Caco-2 (cell line): ENCODE results near the gene CCL24. TPM values are rescaled to one million over a fixed set of nuclear protein-coding genes. Genes with fewer than 3 reads are reported as not detected.
"Not testable (repeated sequence)": the region's sequence is repeated elsewhere in the genome, so short reads cannot be mapped to it uniquely, and the experiment has no call there.

Source experiments
- BruUV-seq: library from RNA; stranded (reverse); fragments of 400-500 nt; replicated peaks from 2 replicates; lab custom pipeline; 2021; lab: Mats Ljungman, UMichigan
- CTCF ChIA-PET: fragments of 300-600 bp; sonication (Branson Sonifier 250); formaldehyde crosslinking; loops from one replicate; lab custom pipeline; 2022; ENCODE audit warnings: antibody characterized with exemption; lab: Charles Lee
- POLR2A ChIA-PET: fragments of 300-600 bp; sonication (Branson Sonifier 250); formaldehyde crosslinking; loops from one replicate; lab custom pipeline; 2022; ENCODE audit warnings: antibody characterized with exemption; lab: Charles Lee
- DNase-seq, 2 experiments: peaks; one replicate each; pipeline versions ENCODE4 v3.0.0 to v3.0.0-alpha.2; 2020 to 2022
- H3K27me3 ChIP-seq: replicated peaks from 2 replicates; pipeline ENCODE4 v1.6.0; 2011; ENCODE audit warnings: low read length; ENCODE audit not compliant: control insufficient read depth, insufficient read depth
- H3K36me3 ChIP-seq: 2 replicates; pipeline ENCODE4 v1.5.1; 2011; ENCODE audit warnings: low read length; ENCODE audit not compliant: control insufficient read depth, insufficient read depth
- H3K4me1 ChIP-seq: fragments of 250-450 bp; sonication (Bioruptor Pico); 2 replicates; pipeline ENCODE4 v1.5.1; 2020; ENCODE audit warnings: mild to moderate bottlenecking
- H3K4me3 ChIP-seq: 2 replicates; pipeline ENCODE4 v1.5.1; 2011; ENCODE audit warnings: low read depth, mild to moderate bottlenecking, control low read depth, low read length
- H3K9me3 ChIP-seq: fragments of 250-450 bp; sonication (Bioruptor Pico); 2 replicates; pipeline ENCODE4 v1.5.1; 2020; ENCODE audit warnings: mild to moderate bottlenecking, moderate library complexity
- H3K27ac Mint-ChIP-seq: one replicate; pipeline ENCODE4 v1.8.0; 2022; ENCODE audit warnings: mixed read lengths; ENCODE audit not compliant: unreplicated experiment
- H3K27me3 Mint-ChIP-seq: one replicate; pipeline ENCODE4 v1.8.0; 2022; ENCODE audit warnings: mixed read lengths; ENCODE audit not compliant: insufficient read depth, unreplicated experiment
- H3K36me3 Mint-ChIP-seq: one replicate; pipeline ENCODE4 v1.8.0; 2022; ENCODE audit warnings: mild to moderate bottlenecking, mixed read lengths; ENCODE audit not compliant: insufficient read depth, unreplicated experiment
- H3K4me1 Mint-ChIP-seq: one replicate; pipeline ENCODE4 v1.8.0; 2022; ENCODE audit warnings: low read depth, mixed read lengths; ENCODE audit not compliant: unreplicated experiment
- H3K4me3 Mint-ChIP-seq: one replicate; pipeline ENCODE4 v1.8.0; 2022; ENCODE audit warnings: mild to moderate bottlenecking, moderate library complexity, mixed read lengths; ENCODE audit not compliant: unreplicated experiment
- H3K9me3 Mint-ChIP-seq: one replicate; pipeline ENCODE4 v1.8.0; 2022; ENCODE audit warnings: mixed read lengths; ENCODE audit not compliant: unreplicated experiment
- intact Hi-C: fragments of 100-400 bp; cut with micrococcal nuclease; formaldehyde crosslinking; loops from one replicate; pipeline ENCODE4 v1.10.0; 2022; ENCODE audit not compliant: unreplicated experiment
- total RNA-seq: library from RNA; stranded (reverse); gene quantifications from 2 replicates; pipeline ENCODE4 v1.2.3, GENCODE V29; 2022
- TF ChIP-seq, protein P1 (sequence below), 2 experiments: fragments of 200-600 bp in 1 of 2; IDR thresholded peaks; 1 replicate in 1 of 2; 2 replicates in 1 of 2; pipeline versions ENCODE4 v1.5.1 to v1.8.0; 2011 to 2022; ENCODE audit warnings: antibody characterized with exemption in 1 of 2, control low read depth in 1 of 2, inconsistent platforms in 1 of 2, low read depth in 1 of 2, low read length in 1 of 2, mild to moderate bottlenecking in 1 of 2, moderate library complexity in 1 of 2; ENCODE audit not compliant: insufficient read depth in 1 of 2, severe bottlenecking in 1 of 2, unreplicated experiment in 1 of 2

CCL24 gene
- total RNA-seq, 1 experiment from 2014 or later, result not detected

DNA sequence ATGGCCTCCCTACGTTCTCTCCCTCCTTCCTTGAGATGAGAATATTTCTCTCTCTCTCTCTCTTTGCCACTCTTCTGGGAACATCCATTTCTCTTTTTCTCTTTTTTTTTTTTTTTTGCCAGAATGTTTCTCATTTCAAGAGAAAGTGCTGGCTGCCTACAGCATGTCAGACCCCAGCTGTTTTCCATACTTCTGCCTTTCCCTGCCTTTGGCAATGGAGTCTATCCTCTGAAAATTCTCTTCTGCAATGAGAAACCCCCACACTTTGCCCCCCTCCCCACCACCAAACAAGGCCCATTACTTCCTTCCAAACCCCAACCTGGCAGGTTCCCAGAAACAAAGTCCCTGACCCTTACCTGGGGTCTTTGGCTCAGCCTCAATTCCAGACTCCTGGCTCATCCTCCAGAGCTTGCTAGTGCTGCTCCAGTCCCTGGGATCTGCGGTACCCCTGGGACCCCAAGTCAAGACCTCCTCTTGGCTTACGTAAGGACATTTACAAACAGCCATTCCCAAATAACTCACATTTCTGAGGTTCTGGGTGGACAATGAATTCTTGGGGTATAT is 24.2 kb downstream of the CCL24 start:
- H3K9me3 ChIP-seq, result no peaks in the 10 kb centered on the region
- Mint-ChIP-seq H3K36me3 (no peaks in the 10 kb centered on the region), H3K27ac (no peak overlapping the region), H3K27me3 (no peaks in the 10 kb centered on the region), H3K9me3 (no peaks in the 10 kb centered on the region), H3K4me1 (no peaks in the 10 kb centered on the region), H3K4me3 (no peak overlapping the region)
- no peak overlapping the region for H3K4me3 ChIP-seq
- no peak for DNase-seq
- TF ChIP-seq, protein P1, sequence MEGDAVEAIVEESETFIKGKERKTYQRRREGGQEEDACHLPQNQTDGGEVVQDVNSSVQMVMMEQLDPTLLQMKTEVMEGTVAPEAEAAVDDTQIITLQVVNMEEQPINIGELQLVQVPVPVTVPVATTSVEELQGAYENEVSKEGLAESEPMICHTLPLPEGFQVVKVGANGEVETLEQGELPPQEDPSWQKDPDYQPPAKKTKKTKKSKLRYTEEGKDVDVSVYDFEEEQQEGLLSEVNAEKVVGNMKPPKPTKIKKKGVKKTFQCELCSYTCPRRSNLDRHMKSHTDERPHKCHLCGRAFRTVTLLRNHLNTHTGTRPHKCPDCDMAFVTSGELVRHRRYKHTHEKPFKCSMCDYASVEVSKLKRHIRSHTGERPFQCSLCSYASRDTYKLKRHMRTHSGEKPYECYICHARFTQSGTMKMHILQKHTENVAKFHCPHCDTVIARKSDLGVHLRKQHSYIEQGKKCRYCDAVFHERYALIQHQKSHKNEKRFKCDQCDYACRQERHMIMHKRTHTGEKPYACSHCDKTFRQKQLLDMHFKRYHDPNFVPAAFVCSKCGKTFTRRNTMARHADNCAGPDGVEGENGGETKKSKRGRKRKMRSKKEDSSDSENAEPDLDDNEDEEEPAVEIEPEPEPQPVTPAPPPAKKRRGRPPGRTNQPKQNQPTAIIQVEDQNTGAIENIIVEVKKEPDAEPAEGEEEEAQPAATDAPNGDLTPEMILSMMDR (IDR thresholded peaks at IDR 0.05; ENCODE audit: insufficient read depth in 1 of 2, low read depth in 1 of 2, low read length in 1 of 2, severe bottlenecking in 1 of 2, unreplicated experiment in 1 of 2), result no peak
- no peaks in the 10 kb centered on the region for H3K27me3 ChIP-seq
- ChIA-PET POLR2A (no interaction called here), CTCF (no interaction called here)
- intact Hi-C loops, result no loop called here
- H3K4me1 ChIP-seq, result no peaks in the 10 kb centered on the region
- no TSS peak for BruUV-seq
- no peaks in the 10 kb centered on the region for H3K36me3 ChIP-seq

DNA sequence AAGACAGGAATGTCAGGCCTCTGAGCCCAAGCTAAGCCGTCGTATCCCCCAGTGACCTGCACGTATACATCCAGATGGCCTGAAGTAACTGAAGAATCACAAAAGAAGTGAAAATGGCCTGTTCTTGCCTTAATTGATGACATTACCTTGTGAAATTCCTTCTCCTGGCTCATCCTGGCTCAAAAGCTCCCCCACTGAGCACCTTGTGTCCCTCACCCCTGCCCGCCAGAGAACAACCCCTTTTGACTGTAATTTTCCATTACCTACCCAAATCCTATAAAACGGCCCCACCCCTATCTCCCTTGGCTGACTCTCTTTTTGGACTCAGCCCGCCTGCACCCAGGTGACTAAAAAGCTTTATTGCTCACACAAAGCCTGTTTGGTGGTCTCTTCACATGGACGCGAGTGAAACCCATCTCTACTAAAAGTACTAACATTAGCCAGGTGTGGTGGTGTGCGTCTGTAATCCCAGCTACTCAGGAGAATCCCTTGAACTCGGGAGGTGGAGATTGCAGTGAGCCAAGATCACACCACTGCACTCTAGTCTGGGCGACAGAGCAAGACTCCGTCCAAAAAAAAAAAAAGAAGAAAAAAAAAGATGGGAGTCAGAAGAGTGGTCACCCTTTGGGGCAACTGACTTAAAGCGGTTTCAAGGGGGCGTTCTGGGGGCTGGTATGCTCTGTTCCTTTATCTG is 25.3 kb downstream of the CCL24 start:
- H3K36me3 ChIP-seq, intact Hi-C loops, H3K4me1 ChIP-seq, H3K4me1 Mint-ChIP-seq, H3K4me3 Mint-ChIP-seq, H3K36me3 Mint-ChIP-seq, H3K4me3 ChIP-seq, H3K9me3 Mint-ChIP-seq, CTCF ChIA-PET, H3K27ac Mint-ChIP-seq, POLR2A ChIA-PET, H3K27me3 ChIP-seq, H3K9me3 ChIP-seq, DNase-seq, BruUV-seq, H3K27me3 Mint-ChIP-seq: not testable (repeated sequence)

DNA sequence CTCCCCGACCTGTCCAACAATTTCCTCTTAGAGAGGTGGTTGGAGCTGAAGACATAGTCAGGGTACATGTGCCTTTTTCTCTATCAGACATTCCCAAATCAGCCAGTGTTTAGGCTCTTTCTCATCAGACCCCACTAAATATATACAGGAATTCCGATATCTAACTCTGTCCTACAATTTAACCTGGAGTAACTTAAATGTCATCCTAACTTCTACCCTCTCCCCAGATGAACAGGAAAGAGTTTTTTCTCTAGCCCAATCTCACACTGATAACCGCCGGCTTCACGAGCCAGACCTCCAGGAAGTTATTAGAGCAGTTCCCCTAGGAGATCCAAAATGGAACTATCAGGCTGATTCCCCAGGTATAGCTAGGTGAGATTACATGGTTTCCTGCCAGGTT is 30.5 kb downstream of the CCL24 start:
- H3K4me1 ChIP-seq, H3K4me1 Mint-ChIP-seq, H3K36me3 ChIP-seq, H3K36me3 Mint-ChIP-seq, H3K27ac Mint-ChIP-seq, H3K27me3 ChIP-seq, H3K4me3 Mint-ChIP-seq, POLR2A ChIA-PET, H3K9me3 ChIP-seq, CTCF ChIA-PET, intact Hi-C loops, H3K9me3 Mint-ChIP-seq, H3K4me3 ChIP-seq, BruUV-seq, DNase-seq: not testable (repeated sequence)
- peaks cover 17% of the 10 kb centered on the region for H3K27me3 Mint-ChIP-seq

DNA sequence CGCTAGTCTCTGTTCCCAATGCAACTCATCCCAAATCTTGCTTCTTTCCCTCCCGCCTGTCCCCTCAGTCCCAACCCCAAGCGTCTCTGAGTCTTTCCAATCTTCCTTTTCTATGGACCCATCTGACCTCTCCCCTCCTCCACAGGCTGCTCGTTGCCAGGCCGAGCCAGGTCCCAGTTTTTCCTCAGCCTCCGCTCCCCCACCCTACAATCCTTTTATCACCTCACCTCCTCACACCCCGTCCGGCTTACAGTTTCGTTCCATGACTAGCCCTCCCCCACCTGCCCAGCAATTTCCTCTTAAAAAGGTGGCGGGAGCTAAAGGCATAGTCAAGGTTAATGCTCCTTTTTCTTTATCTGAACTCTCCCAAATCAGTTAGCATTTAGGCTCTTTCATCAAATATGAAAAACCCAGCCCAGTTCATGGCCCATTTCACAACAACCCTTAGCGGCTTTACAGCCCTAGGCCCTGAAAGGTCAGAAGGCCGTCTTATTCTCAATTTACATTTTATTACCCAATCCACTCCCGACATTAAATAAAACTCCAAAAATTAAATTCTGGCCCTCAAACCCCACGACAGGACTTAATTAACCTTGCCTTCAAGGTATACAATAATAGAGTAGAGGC is 32.8 kb downstream of the CCL24 start:
- H3K9me3 Mint-ChIP-seq, POLR2A ChIA-PET, H3K27ac Mint-ChIP-seq, H3K4me1 ChIP-seq, H3K9me3 ChIP-seq, H3K27me3 ChIP-seq, H3K4me3 Mint-ChIP-seq, H3K36me3 ChIP-seq, H3K4me3 ChIP-seq, H3K4me1 Mint-ChIP-seq, DNase-seq, CTCF ChIA-PET, H3K36me3 Mint-ChIP-seq, BruUV-seq, intact Hi-C loops: not testable (repeated sequence)
- peaks cover 17% of the 10 kb centered on the region for H3K27me3 Mint-ChIP-seq

DNA sequence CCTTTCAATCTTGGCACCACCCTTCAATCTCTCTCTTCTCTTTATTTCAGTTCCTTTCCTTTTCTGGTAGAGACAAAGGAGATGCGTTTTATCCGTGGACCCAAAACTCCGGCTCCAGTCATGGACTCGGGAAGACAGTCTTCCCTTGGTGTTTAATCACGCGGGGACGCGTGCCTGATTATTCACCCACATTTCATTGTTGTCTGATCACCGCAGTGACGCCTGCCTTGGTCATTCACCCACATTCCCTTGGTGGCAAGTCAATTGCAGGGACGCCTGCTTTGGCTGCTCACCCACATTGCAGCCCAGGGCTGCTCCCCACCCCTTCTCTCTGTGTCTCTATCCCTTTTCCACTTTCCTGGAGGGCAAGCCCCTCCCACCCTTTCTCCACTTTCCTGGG is 34.1 kb downstream of the CCL24 start:
- H3K4me1 Mint-ChIP-seq, H3K36me3 ChIP-seq, DNase-seq, H3K4me3 Mint-ChIP-seq, POLR2A ChIA-PET, H3K27me3 ChIP-seq, H3K9me3 ChIP-seq, H3K4me3 ChIP-seq, BruUV-seq, H3K9me3 Mint-ChIP-seq, intact Hi-C loops, H3K27ac Mint-ChIP-seq, H3K4me1 ChIP-seq, CTCF ChIA-PET, H3K36me3 Mint-ChIP-seq: not testable (repeated sequence)
- peaks cover 17% of the 10 kb centered on the region for H3K27me3 Mint-ChIP-seq

DNA sequence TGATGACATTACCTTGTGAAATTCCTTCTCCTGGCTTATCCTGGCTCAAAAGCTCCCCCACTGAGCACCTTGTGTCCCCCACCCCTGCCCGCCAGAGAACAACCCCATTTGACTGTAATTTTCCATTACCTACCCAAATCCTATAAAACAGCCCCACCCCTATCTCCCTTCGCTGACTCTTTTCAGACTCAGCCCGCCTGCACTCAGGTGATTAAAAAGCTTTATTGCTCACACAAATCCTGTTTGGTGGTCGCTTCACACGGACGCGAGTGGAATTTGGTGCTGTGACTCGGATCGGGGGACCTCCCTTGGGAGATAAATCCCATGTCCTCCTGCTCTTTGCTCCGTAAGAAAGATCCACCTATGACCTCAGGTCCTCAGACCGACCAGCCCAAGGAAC is 34.6 kb downstream of the CCL24 start:
- BruUV-seq, intact Hi-C loops, H3K4me1 ChIP-seq, H3K4me3 ChIP-seq, H3K36me3 Mint-ChIP-seq, DNase-seq, H3K27ac Mint-ChIP-seq, H3K9me3 Mint-ChIP-seq, H3K4me1 Mint-ChIP-seq, H3K36me3 ChIP-seq, H3K9me3 ChIP-seq, H3K27me3 ChIP-seq, H3K4me3 Mint-ChIP-seq, POLR2A ChIA-PET, CTCF ChIA-PET: not testable (repeated sequence)
- peaks cover 17% of the 10 kb centered on the region for H3K27me3 Mint-ChIP-seq
